SK-N-MC (cell line): ENCODE data around the gene MAD2L1BP.

Source experiments
- DNase-seq: peaks from one replicate; pipeline ENCODE4 v3.0.0-alpha.2; 2011; ENCODE audit warnings: low read depth, low spot score
- H3K27ac ChIP-seq: fragments of 200-600 bp; sonication (generic); 2 replicates; pipeline ENCODE4 v1.5.1; 2016; ENCODE audit warnings: mixed run types
- H3K36me3 ChIP-seq: fragments of 200-600 bp; sonication (generic); 2 replicates; pipeline ENCODE4 v1.6.1; 2017; ENCODE audit warnings: antibody characterized with exemption, low read length, mixed read lengths; ENCODE audit not compliant: insufficient read depth
- H3K4me3 ChIP-seq: fragments of 200-600 bp; sonication (generic); 2 replicates; pipeline ENCODE4 v1.5.1; 2016
- H3K9ac ChIP-seq: fragments of 200-600 bp; sonication (generic); 2 replicates; pipeline ENCODE4 v1.8.0; 2017; ENCODE audit warnings: mixed run types, mixed read lengths; ENCODE audit not compliant: insufficient read length
- H3K9me3 ChIP-seq: fragments of 200-600 bp; sonication (generic); 2 replicates; pipeline ENCODE4 v1.6.1; 2017; ENCODE audit warnings: low read depth, mild to moderate bottlenecking, antibody characterized with exemption, low read length, moderate library complexity, mixed read lengths
- EZH2 ChIP-seq: fragments of 200-600 bp; sonication (generic); IDR thresholded peaks from one replicate; pipeline ENCODE4 v1.6.1; 2017; ENCODE audit warnings: antibody characterized with exemption
- FOXP2 ChIP-seq: optimal IDR thresholded peaks from 2 replicates; pipeline ENCODE3; 2011; ENCODE audit warnings: mild to moderate bottlenecking, moderate library complexity; ENCODE audit not compliant: insufficient read depth; ENCODE audit errors: extremely low read length, control extremely low read depth
- POLR2AphosphoS5 ChIP-seq: IDR thresholded peaks from 2 replicates; pipeline ENCODE4 v1.6.1; 2012; ENCODE audit warnings: mild to moderate bottlenecking, low read depth, low read length, borderline replicate concordance

MAD2L1BP gene

GRCh38 chr6:43673444-43674084, 37.9 kb downstream of the MAD2L1BP start:
- Histone ChIP-seq H3K4me3 (no peak overlapping the region), H3K36me3 (peaks cover 71% of the 10 kb centered on the region; the same call in 1 of the 2 replicates), H3K27ac (no peak overlapping the region), H3K9ac (no peak overlapping the region), H3K9me3 (no peaks in the 10 kb centered on the region)
- no peak for DNase-seq
- no peak for TF ChIP-seq POLR2AphosphoS5
- no peak for TF ChIP-seq EZH2
- no peak for TF ChIP-seq FOXP2

- peaks cover 79% of the 10 kb centered on the region; the same call in 1 of the 2 replicates for H3K36me3 ChIP-seq
- no peak for DNase-seq
- no peak overlapping the region for H3K9ac ChIP-seq
- no peaks in the 10 kb centered on the region for H3K9me3 ChIP-seq
- H3K4me3 ChIP-seq = no peak overlapping the region
- TF ChIP-seq FOXP2 = no peak
- TF ChIP-seq EZH2 = no peak
- TF ChIP-seq POLR2AphosphoS5 = no peak
- no peak overlapping the region for H3K27ac ChIP-seq
Measured at GRCh38 chr6:43674291-43674690, 38.7 kb downstream of the MAD2L1BP start.

GRCh38 chr6:43674921-43675320, 39.3 kb downstream of the MAD2L1BP start:
- no peaks in the 10 kb centered on the region for H3K9me3 ChIP-seq
- no peak overlapping the region for H3K9ac ChIP-seq
- DNase-seq = no peak
- H3K36me3 ChIP-seq = peaks cover 81% of the 10 kb centered on the region; the same call in 1 of the 2 replicates
- no peak overlapping the region for H3K4me3 ChIP-seq
- TF ChIP-seq EZH2 (no peak), FOXP2 (no peak), POLR2AphosphoS5 (no peak)
- no peak overlapping the region for H3K27ac ChIP-seq

GRCh38 chr6:43676962-43677606, 41.4 kb downstream of the MAD2L1BP start:
- no peak overlapping the region for H3K9ac ChIP-seq
- no peak overlapping the region for H3K27ac ChIP-seq
- no peak for DNase-seq
- TF ChIP-seq FOXP2 (no peak), POLR2AphosphoS5 (no peak), EZH2 (no peak)
- no peak overlapping the region for H3K4me3 ChIP-seq
- H3K9me3 ChIP-seq = no peaks in the 10 kb centered on the region
- H3K36me3 ChIP-seq = peaks cover 82% of the 10 kb centered on the region

GRCh38 chr6:43677759-43678158, 42.1 kb downstream of the MAD2L1BP start:
- Histone ChIP-seq H3K4me3 (no peak overlapping the region), H3K27ac (no peak overlapping the region), H3K36me3 (peaks cover 81% of the 10 kb centered on the region), H3K9me3 (no peaks in the 10 kb centered on the region), H3K9ac (no peak overlapping the region)
- TF ChIP-seq EZH2 = no peak
- no peak for TF ChIP-seq FOXP2
- no peak for TF ChIP-seq POLR2AphosphoS5
- DNase-seq = no peak

- H3K27ac ChIP-seq = no peak overlapping the region
- H3K9me3 ChIP-seq = no peaks in the 10 kb centered on the region
- no peak for TF ChIP-seq POLR2AphosphoS5
- no peak for TF ChIP-seq EZH2
- TF ChIP-seq FOXP2 = no peak
- H3K9ac ChIP-seq = no peak overlapping the region
- H3K36me3 ChIP-seq = peaks cover 79% of the 10 kb centered on the region
- no peak overlapping the region for H3K4me3 ChIP-seq
- DNase-seq = no peak
Measured at GRCh38 chr6:43678341-43678740, 42.7 kb downstream of the MAD2L1BP start.

GRCh38 chr6:43679057-43679456, 43.4 kb downstream of the MAD2L1BP start:
- DNase-seq = no peak
- no peak overlapping the region for H3K4me3 ChIP-seq
- H3K27ac ChIP-seq = no peak overlapping the region
- H3K9me3 ChIP-seq = no peaks in the 10 kb centered on the region
- TF ChIP-seq POLR2AphosphoS5 (no peak), FOXP2 (no peak), EZH2 (no peak)
- no peak overlapping the region for H3K9ac ChIP-seq
- peaks cover 72% of the 10 kb centered on the region for H3K36me3 ChIP-seq

- Histone ChIP-seq H3K27ac (no peak overlapping the region), H3K4me3 (no peak overlapping the region), H3K36me3 (peaks cover 57% of the 10 kb centered on the region), H3K9me3 (no peaks in the 10 kb centered on the region), H3K9ac (no peak overlapping the region)
- no peak for DNase-seq
- TF ChIP-seq POLR2AphosphoS5 (no peak), FOXP2 (no peak), EZH2 (no peak)
Measured at GRCh38 chr6:43680308-43681200, 44.9 kb downstream of the MAD2L1BP start.
